Large intestine (tissue), 3 donors: Measurements from ENCODE around the gene MYO5C. TPM values are rescaled to one million over a fixed set of nuclear protein-coding genes. Genes with fewer than 3 reads are reported as not detected.

Source experiments
- DNase-seq, 2 donors: peaks; one replicate each; pipeline versions ENCODE4 v3.0.0 to v3.0.0-alpha.2; 2013
- H3K27ac ChIP-seq: one replicate; pipeline ENCODE4 v1.5.1; 2013; ENCODE audit warnings: low read length
- H3K27me3 ChIP-seq: 2 replicates; pipeline ENCODE4 v1.6.1; 2013; ENCODE audit warnings: low read length; ENCODE audit not compliant: control insufficient read depth, insufficient read depth
- H3K36me3 ChIP-seq: 2 replicates; pipeline ENCODE4 v1.6.1; 2013; ENCODE audit warnings: low read length; ENCODE audit not compliant: control insufficient read depth, insufficient read depth
- H3K4me1 ChIP-seq: one replicate; pipeline ENCODE4 v1.6.1; 2013; ENCODE audit warnings: low read length; ENCODE audit not compliant: control insufficient read depth, insufficient read depth
- H3K4me3 ChIP-seq: one replicate; pipeline ENCODE4 v1.5.1; 2013; ENCODE audit warnings: low read length
- H3K9me3 ChIP-seq: one replicate; pipeline ENCODE4 v1.6.1; 2013; ENCODE audit warnings: mild to moderate bottlenecking, low read depth, low read length, moderate library complexity; ENCODE audit not compliant: control insufficient read depth
- WGBS: methylation state at CpG from one replicate; pipeline ENCODE4 v1.1.5; 2013; ENCODE audit warnings: low lambda C conversion rate; ENCODE audit not compliant: insufficient coverage; 5-methylcytosine and 5-hydroxymethylcytosine counted together
- polyA plus RNA-seq: library from polyadenylated mRNA; unstranded; fragments of 120-200 nt; gene quantifications from one replicate; pipeline ENCODE4 v1.2.1, GENCODE V29; 2013

The MYO5C gene
- polyA plus RNA-seq, 1 donor, result 12.8 TPM

DNA sequence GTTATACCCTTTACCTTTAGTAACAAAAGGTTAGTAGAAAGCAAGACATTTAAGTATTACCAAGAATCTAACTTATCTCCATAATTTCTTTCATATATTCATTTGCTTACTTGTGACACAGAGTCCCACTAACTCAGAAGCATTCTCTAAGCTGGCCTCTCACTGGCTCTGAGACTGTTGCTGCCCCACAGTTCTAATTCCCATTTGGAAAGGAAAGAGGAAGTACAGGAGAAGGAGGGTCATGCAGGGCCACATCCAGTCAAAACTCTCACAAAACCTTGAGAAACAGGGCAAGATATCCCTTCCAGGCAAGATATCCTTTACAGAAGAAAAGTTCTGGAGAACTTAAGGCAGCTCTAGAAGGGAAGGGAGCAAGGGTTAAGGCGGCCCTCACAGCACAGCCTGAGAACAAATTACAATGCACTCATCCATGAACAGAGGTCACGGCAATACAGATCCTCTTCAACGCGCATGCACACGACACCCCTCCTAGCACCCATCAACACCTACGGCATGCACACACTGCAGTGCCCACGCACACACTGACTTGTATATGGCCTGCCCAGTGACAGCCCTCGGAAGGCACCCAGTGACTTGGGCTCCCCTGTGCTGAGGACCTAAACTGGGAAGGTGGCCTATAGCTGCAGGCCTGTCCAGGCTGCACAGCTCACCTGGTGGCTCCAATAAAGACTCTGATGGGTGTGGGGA lies 13.0 kb upstream of the MYO5C start:
- Histone ChIP-seq H3K4me1 (no peaks in the 10 kb centered on the region), H3K4me3 (no peak overlapping the region), H3K27ac (no peak overlapping the region), H3K36me3 (no peaks in the 10 kb centered on the region), H3K27me3 (no peaks in the 10 kb centered on the region), H3K9me3 (no peaks in the 10 kb centered on the region)
- DNase-seq, result no peak
- no CpG with 5 or more reads among the region's 8 CpGs for WGBS

DNA sequence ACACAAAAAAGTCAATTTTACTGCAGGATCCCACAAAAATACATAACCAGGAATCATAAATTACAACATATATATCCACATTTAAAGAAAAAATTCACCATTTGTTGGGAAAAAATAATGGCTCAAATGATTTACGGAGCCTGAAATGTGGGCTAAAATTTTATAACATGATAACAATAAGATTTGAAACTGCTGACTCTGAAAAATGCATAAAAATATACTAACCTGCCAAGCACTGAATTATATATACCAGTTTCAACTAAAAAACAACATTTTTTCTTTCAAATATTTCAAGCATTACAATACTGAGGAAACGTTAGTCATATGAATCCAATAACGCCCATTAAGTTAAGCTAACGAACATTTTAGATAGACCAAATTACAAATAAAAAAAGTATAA lies 12.2 kb upstream of the MYO5C start:
- Histone ChIP-seq H3K27me3 (no peaks in the 10 kb centered on the region), H3K4me1 (no peaks in the 10 kb centered on the region), H3K27ac (no peak overlapping the region), H3K9me3 (no peaks in the 10 kb centered on the region), H3K4me3 (no peak overlapping the region), H3K36me3 (no peaks in the 10 kb centered on the region)
- no peak for DNase-seq
- WGBS, result 100% methylated on average over 2 of the region's 4 CpGs

DNA sequence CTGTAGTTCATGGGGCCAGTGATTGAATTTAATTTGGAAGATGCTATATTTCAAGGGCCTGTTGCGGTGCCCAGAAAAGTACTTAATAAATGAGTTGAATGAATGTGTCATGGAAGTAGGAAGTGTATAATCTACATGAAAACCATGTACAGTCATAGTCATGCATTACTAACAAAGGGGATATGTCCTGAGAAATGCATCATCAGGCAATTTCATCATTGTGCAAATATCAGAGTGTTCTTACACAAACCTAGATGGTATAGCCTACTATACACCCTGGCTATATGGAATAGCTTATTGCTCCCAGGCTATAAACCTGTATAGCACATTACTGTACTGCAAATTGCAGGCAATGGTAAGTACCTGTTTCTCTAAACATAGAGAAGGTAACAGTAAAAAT lies 10.7 kb upstream of the MYO5C start:
- H3K27ac ChIP-seq, result no peak overlapping the region
- H3K27me3 ChIP-seq, result no peaks in the 10 kb centered on the region
- no CpG with 5 or more reads among the region's 1 CpG for WGBS
- no peak overlapping the region for H3K4me3 ChIP-seq
- H3K4me1 ChIP-seq, result no peaks in the 10 kb centered on the region
- DNase-seq, result no peak
- H3K36me3 ChIP-seq, result no peaks in the 10 kb centered on the region
- H3K9me3 ChIP-seq, result no peaks in the 10 kb centered on the region

DNA sequence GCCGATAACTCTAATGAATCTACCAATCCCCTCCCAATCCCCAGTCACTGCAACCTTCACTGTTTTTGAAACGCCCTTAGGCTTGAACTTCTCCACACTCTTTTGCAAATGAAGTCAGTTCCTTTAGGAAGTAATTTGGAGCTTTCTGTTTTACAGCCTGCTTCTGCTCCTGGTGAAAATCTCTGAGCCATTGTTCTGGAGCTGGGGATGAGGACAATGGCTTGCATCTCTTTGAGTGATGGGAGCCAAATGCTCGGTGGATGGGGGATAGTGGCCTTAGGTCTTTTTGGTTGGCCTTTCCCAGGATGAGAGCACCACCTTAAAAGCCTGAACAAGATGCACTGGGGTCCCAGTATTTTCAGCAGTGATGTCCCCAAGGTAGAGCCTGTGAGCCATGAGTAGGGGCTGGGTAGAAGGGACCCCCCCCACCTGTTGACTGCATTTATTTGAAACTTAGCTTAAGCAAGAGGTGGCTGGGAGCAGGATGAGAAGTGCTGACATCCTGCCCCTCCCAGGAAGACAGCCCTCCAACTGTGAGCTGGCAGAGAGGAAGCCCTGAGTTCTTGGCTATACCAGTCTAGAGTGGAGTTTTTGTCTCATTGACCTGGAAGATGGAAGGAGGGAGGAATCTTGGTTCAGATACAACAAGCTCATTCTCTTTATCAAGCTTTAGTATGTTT lies 7.6 kb upstream of the MYO5C start:
- Histone ChIP-seq H3K36me3 (no peaks in the 10 kb centered on the region), H3K27me3 (no peaks in the 10 kb centered on the region), H3K9me3 (no peaks in the 10 kb centered on the region), H3K4me1 (no peaks in the 10 kb centered on the region), H3K4me3 (no peak overlapping the region), H3K27ac (no peak overlapping the region)
- 50% methylated on average over 2 of the region's 3 CpGs for WGBS
- DNase-seq, result no peak

DNA sequence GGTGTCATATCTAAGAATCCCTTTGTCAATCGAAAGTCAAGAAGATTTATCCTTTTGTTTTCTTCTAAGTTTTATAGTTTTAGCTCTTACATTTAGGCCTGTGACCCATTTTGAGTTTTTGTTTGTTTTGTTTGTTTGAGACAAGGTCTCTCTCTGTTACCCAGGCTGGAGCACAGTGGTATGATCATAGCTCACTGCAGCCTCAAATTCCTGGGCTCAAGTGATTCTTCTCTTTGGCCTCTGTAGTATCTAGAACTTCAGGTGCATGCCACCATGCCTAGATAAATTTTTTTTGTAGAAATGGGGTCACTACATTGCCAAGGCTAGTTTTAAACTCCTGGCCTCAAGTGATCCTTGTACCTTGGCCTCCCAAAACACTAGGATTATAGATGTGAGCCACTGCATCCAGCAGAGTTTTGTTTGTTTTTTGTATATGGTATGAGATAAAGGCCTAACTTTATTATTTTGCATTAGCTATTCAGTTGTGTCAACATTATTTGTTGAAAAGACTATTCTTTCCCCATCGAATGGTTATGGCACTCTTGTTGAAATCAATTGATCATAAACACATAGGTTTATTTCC lies 5.8 kb upstream of the MYO5C start:
- Histone ChIP-seq H3K4me3 (no peak overlapping the region), H3K27me3 (no peaks in the 10 kb centered on the region), H3K27ac (no peak overlapping the region), H3K36me3 (no peaks in the 10 kb centered on the region), H3K9me3 (no peaks in the 10 kb centered on the region), H3K4me1 (no peaks in the 10 kb centered on the region)
- 100% methylated on average over 1 of the region's 2 CpGs for WGBS
- no peak for DNase-seq

DNA sequence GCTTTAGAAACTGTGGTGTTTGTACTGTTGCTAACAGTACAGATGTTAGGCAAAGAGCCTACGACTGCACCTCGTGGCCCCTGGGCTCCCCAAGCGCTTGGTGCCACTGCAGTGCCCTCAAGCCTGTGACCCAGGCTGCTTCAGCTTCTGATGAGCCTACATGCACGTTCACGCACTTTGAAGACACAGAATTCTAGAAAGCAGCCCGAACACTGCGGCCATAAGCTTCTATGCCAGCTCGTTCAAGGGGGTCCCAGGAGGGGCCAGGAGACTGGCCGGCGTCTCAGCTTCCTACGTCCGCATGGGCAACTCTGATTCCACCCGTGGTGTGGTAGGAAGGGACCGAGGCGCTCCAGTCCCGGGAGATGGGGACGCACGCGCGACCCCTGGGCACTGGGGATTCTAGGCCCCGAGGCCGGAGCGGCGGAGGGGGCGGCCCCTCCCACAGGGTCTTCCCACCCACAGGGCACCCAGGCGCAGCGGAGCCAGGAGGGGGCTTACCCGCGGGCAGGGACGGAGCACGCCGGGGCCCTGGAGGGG lies 653 bp downstream of the MYO5C start:
- peak overlapping the region; percentile 45 for H3K4me3 ChIP-seq
- no peaks in the 10 kb centered on the region for H3K4me1 ChIP-seq
- peak overlapping the region; percentile 33 for H3K27ac ChIP-seq
- no peaks in the 10 kb centered on the region for H3K36me3 ChIP-seq
- H3K27me3 ChIP-seq, result peaks cover 5% of the 10 kb centered on the region
- WGBS, result no CpG with 5 or more reads among the region's 32 CpGs
- DNase-seq, result peak in 1 of 2 donors; percentile 45
- no peaks in the 10 kb centered on the region for H3K9me3 ChIP-seq

DNA sequence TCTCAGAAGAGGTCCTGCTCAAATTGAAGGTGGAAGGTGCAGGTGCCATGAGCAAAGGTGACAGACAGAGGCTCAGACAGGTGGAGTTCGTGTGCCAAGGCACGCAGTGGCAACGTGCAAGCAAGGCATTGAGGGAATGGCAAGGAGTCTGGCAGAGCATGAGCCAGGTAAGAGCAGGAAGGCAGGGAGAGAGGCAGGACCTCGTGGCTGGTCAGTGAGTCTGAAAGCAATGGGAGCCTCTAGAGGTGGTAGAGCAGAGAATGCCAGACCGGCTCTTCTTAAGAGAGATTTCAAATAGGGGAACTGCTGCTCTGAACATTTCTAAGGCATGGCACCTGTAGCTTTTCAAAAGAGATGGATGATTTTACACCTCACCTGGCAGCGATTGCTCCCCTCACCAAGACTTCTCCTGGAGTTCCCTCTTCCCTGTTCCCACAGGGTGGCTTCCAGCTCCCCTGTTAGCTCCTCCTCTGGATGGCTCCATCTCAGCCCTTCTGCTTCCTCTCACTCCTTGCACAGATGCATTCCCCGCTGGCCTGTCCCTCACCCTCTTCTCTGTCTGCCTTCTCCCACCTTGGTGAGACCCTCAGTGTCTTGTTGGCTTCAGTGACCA lies 2.7 kb downstream of the MYO5C start:
- no peaks in the 10 kb centered on the region for H3K36me3 ChIP-seq
- peaks cover 5% of the 10 kb centered on the region for H3K27me3 ChIP-seq
- H3K4me3 ChIP-seq, result no peak overlapping the region
- peaks cover 13% of the 10 kb centered on the region for H3K4me1 ChIP-seq
- H3K27ac ChIP-seq, result no peak overlapping the region
- no peak for DNase-seq
- 89% methylated on average over 3 of the region's 7 CpGs for WGBS
- no peaks in the 10 kb centered on the region for H3K9me3 ChIP-seq

DNA sequence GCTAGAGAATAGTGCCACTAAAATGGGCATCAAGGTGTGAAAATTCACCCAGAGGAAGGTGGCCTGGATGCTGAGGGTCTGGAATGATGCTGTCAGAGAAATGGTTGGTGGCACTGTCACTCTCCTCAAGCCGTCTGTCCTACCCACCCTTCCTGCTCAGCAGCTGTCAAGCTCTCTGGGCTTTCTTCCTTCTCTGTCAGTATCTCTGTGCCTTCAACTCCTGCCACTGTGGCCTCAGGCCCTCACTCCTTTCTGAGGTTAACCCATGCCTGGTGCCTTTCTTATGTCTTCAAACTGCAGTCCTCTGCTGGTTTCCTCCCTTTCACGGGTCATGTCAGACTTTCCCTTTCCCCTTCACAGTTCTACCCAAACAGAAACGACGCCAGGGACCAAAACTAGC lies 4.4 kb downstream of the MYO5C start:
- Histone ChIP-seq H3K36me3 (no peaks in the 10 kb centered on the region), H3K9me3 (no peaks in the 10 kb centered on the region), H3K27me3 (peaks cover 5% of the 10 kb centered on the region), H3K27ac (no peak overlapping the region), H3K4me3 (no peak overlapping the region), H3K4me1 (peaks cover 13% of the 10 kb centered on the region)
- WGBS, result no CpG with 5 or more reads among the region's 4 CpGs
- DNase-seq, result no peak

DNA sequence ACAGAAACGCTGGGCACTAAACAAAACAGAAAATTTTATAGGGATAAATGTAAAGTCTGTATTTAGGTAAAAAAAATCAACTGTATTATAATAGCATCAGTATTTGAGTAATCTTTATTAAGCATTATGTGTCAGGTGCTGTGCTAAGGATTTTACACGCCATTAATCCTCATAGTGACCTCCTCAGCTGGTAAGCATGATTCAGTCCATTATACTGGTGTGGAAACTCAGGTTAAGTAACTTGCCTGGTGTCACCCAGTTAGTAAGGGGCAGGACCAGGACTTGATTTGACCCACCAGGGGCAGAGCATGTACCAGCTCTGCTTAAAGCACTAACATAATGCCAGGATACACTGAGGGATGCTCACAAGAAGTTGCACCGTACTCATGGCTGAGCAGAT lies 4.8 kb downstream of the MYO5C start:
- no peak for DNase-seq
- Histone ChIP-seq H3K27ac (no peak overlapping the region), H3K4me1 (peaks cover 13% of the 10 kb centered on the region), H3K36me3 (no peaks in the 10 kb centered on the region), H3K27me3 (peaks cover 5% of the 10 kb centered on the region), H3K4me3 (no peak overlapping the region), H3K9me3 (peaks cover 2% of the 10 kb centered on the region)
- 71% methylated on average over 1 of the region's 3 CpGs for WGBS

DNA sequence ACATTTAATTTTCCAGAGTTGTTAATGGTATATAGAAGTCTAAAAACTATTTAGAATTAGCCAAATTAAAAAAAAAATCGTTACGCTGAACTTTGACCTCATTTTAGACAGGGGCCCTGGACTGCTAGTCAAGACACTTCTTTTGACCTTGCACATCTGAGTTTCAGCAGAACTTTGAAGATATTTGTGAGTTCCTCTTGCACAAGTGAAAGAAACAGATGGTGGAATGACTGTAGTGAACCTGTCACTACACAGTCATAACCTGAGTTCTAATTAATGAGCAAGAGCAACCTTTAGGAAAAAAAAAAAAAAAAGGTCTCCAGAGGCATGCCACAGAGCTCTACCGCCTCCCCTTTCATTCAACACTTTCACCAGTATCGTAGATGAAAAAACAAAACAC lies 5.3 kb downstream of the MYO5C start:
- no peak overlapping the region for H3K4me3 ChIP-seq
- H3K36me3 ChIP-seq, result no peaks in the 10 kb centered on the region
- H3K4me1 ChIP-seq, result peaks cover 13% of the 10 kb centered on the region
- peaks cover 6% of the 10 kb centered on the region for H3K9me3 ChIP-seq
- no peak overlapping the region for H3K27ac ChIP-seq
- 86% methylated on average over 1 of the region's 4 CpGs for WGBS
- peaks cover 5% of the 10 kb centered on the region for H3K27me3 ChIP-seq
- DNase-seq, result no peak
